H9 (cell line): ENCODE measurements around the gene CXorf66. TPM values are rescaled to one million over a fixed set of nuclear protein-coding genes. Genes with fewer than 3 reads are reported as not detected.

ENCODE experiments used
- DNase-seq: peaks from one replicate; pipeline ENCODE4 v3.0.0-alpha.2; 2017
- H2AFZ ChIP-seq: one replicate; pipeline ENCODE4 v1.6.1; 2013; ENCODE audit warnings: mild to moderate bottlenecking, low read length, control low read depth, moderate library complexity
- H2AK5ac ChIP-seq: 2 replicates; pipeline ENCODE4 v1.6.1; 2013; ENCODE audit warnings: low read length, control low read depth, mixed read lengths; ENCODE audit not compliant: insufficient read length
- H2BK120ac ChIP-seq: one replicate; pipeline ENCODE4 v1.6.1; 2013; ENCODE audit warnings: low read depth, mild to moderate bottlenecking, low read length, control low read depth, inconsistent platforms; ENCODE audit not compliant: poor library complexity, severe bottlenecking
- H2BK12ac ChIP-seq: 2 replicates; pipeline ENCODE4 v1.6.1; 2013; ENCODE audit warnings: low read length, control low read depth, mixed read lengths, low read depth; ENCODE audit not compliant: insufficient read length
- H2BK15ac ChIP-seq: 2 replicates; pipeline ENCODE4 v1.6.1; 2013; ENCODE audit warnings: low read depth, low read length, control low read depth
- H2BK20ac ChIP-seq: one replicate; pipeline ENCODE4 v1.6.1; 2013; ENCODE audit warnings: low read depth, mild to moderate bottlenecking, low read length, control low read depth, inconsistent platforms; ENCODE audit not compliant: poor library complexity, severe bottlenecking
- H2BK5ac ChIP-seq: 2 replicates; pipeline ENCODE4 v1.6.1; 2013; ENCODE audit warnings: low read length, control low read depth, mixed read lengths; ENCODE audit not compliant: insufficient read length
- H3K14ac ChIP-seq: 2 replicates; pipeline ENCODE4 v1.6.1; 2013; ENCODE audit warnings: low read length, control low read depth; ENCODE audit not compliant: insufficient read depth
- H3K18ac ChIP-seq: 2 replicates; pipeline ENCODE4 v1.6.1; 2013; ENCODE audit warnings: low read depth, mild to moderate bottlenecking, mixed read lengths, low read length, control low read depth; ENCODE audit not compliant: insufficient read length
- H3K23ac ChIP-seq: 2 replicates; pipeline ENCODE4 v1.6.1; 2013; ENCODE audit warnings: low read length, control low read depth, mixed read lengths, low read depth; ENCODE audit not compliant: insufficient read length
- H3K23me2 ChIP-seq: 2 replicates; pipeline ENCODE4 v1.6.1; 2013; ENCODE audit warnings: low read depth, mild to moderate bottlenecking, mixed read lengths, low read length, control low read depth; ENCODE audit not compliant: insufficient read length, poor library complexity, severe bottlenecking
- H3K27ac ChIP-seq: 2 replicates; pipeline ENCODE4 v1.5.1; 2013; ENCODE audit warnings: low read length, control low read depth, mixed read lengths, low read depth; ENCODE audit not compliant: insufficient read length
- H3K27me3 ChIP-seq: 2 replicates; pipeline ENCODE4 v1.6.1; 2013; ENCODE audit warnings: low read length, control low read depth, inconsistent platforms; ENCODE audit not compliant: insufficient read depth
- H3K4ac ChIP-seq: 2 replicates; pipeline ENCODE4 v1.6.1; 2013; ENCODE audit warnings: low read depth, mild to moderate bottlenecking, control low read depth, inconsistent platforms, low read length, moderate library complexity
- H3K4me1 ChIP-seq: 2 replicates; pipeline ENCODE4 v1.6.1; 2013; ENCODE audit warnings: low read length, control low read depth, inconsistent platforms; ENCODE audit not compliant: insufficient read depth
- H3K4me2 ChIP-seq: 2 replicates; pipeline ENCODE4 v1.6.1; 2013; ENCODE audit warnings: low read length, control low read depth, mixed read lengths; ENCODE audit not compliant: insufficient read length, insufficient read depth
- H3K56ac ChIP-seq: 2 replicates; pipeline ENCODE4 v1.6.1; 2013; ENCODE audit warnings: low read depth, mild to moderate bottlenecking, mixed read lengths, low read length, control low read depth; ENCODE audit not compliant: insufficient read length
- H3K79me1 ChIP-seq: 2 replicates; pipeline ENCODE4 v1.6.1; 2013; ENCODE audit warnings: low read depth, mild to moderate bottlenecking, moderate library complexity, low read length, control low read depth, inconsistent platforms; ENCODE audit not compliant: insufficient read depth, poor library complexity, severe bottlenecking
- H3K79me2 ChIP-seq: 2 replicates; pipeline ENCODE4 v1.6.1; 2013; ENCODE audit warnings: low read length, control low read depth, inconsistent platforms; ENCODE audit not compliant: insufficient read depth
- H3K9ac ChIP-seq: 2 replicates; pipeline ENCODE4 v1.6.1; 2013; ENCODE audit warnings: low read length, control low read depth, mixed read lengths; ENCODE audit not compliant: insufficient read length; ENCODE audit errors: extremely low read depth
- H3K9me3 ChIP-seq: one replicate; pipeline ENCODE4 v1.6.1; 2013; ENCODE audit warnings: low read depth, low read length, inconsistent platforms; ENCODE audit not compliant: control insufficient read depth
- H3T11ph ChIP-seq: one replicate; pipeline ENCODE4 v1.6.1; 2013; ENCODE audit warnings: mild to moderate bottlenecking, low read length, control low read depth, inconsistent platforms
- H4K20me1 ChIP-seq: one replicate; pipeline ENCODE4 v1.6.1; 2013; ENCODE audit not compliant: control insufficient read depth, insufficient read length, insufficient read depth
- H4K5ac ChIP-seq: 2 replicates; pipeline ENCODE4 v1.6.1; 2013; ENCODE audit warnings: low read depth, mild to moderate bottlenecking, mixed read lengths, low read length, control low read depth; ENCODE audit not compliant: insufficient read length
- H4K8ac ChIP-seq: replicated peaks from 2 replicates; pipeline ENCODE4 v1.6.1; 2013; ENCODE audit warnings: low read length, control low read depth, mixed read lengths, low read depth; ENCODE audit not compliant: insufficient read length
- H4K91ac ChIP-seq: 2 replicates; pipeline ENCODE4 v1.6.1; 2013; ENCODE audit warnings: low read depth, mild to moderate bottlenecking, moderate library complexity, mixed read lengths, low read length, control low read depth; ENCODE audit not compliant: insufficient read length
- H3K27ac Mint-ChIP-seq, 3 experiments: 2 replicates in 2 of 3; 3 replicates in 1 of 3; pipeline ENCODE4 v1.8.0; 2020 to 2021; ENCODE audit warnings: mixed read lengths in 3 of 3, mild to moderate bottlenecking in 1 of 3, moderate library complexity in 1 of 3
- H3K27me3 Mint-ChIP-seq: 2 replicates; pipeline ENCODE4 v1.8.0; 2021; ENCODE audit warnings: low read depth, mild to moderate bottlenecking, moderate library complexity, mixed read lengths
- H3K36me3 Mint-ChIP-seq, 3 experiments: 2 replicates in 2 of 3; 3 replicates in 1 of 3; pipeline ENCODE4 v1.8.0; 2020 to 2021; ENCODE audit warnings: low read depth in 3 of 3, mixed read lengths in 3 of 3; ENCODE audit not compliant: insufficient read depth in 1 of 3
- H3K4me1 Mint-ChIP-seq, 2 experiments: 2 replicates each; pipeline ENCODE4 v1.8.0; 2020; ENCODE audit warnings: mixed read lengths in 2 of 2
- H3K4me3 Mint-ChIP-seq, 2 experiments: 2 replicates in 1 of 2; 3 replicates in 1 of 2; pipeline ENCODE4 v1.8.0; 2020 to 2021; ENCODE audit warnings: mild to moderate bottlenecking in 2 of 2, mixed read lengths in 2 of 2, moderate library complexity in 1 of 2
- H3K9me3 Mint-ChIP-seq, 2 experiments: 2 replicates in 1 of 2; 3 replicates in 1 of 2; pipeline ENCODE4 v1.8.0; 2020; ENCODE audit warnings: mild to moderate bottlenecking in 2 of 2, mixed read lengths in 2 of 2, moderate library complexity in 1 of 2
- WGBS: extraction: QIAGEN DNeasy Blood & Tissue Kit; methylation state at CpG from one replicate; pipeline ENCODE4 v1.1.7; 2013; ENCODE audit warnings: missing lambda C conversion rate, low lambda C conversion rate, mixed read lengths; ENCODE audit not compliant: insufficient read length; ENCODE audit errors: extremely low coverage; 5-methylcytosine and 5-hydroxymethylcytosine counted together
- total RNA-seq: library from RNA; stranded (reverse); gene quantifications from 2 replicates; pipeline ENCODE4 v1.2.1, GENCODE V29; 2021
- TF ChIP-seq, protein P1 (sequence below): fragments of 200-600 bp; sonication (generic); conservative IDR thresholded peaks from 3 replicates; pipeline ENCODE4 v1.8.0; 2021; ENCODE audit warnings: antibody characterized with exemption, mild to moderate bottlenecking

CXorf66 gene
- total RNA-seq, 1 experiment from 2014 or later: not detected

DNA sequence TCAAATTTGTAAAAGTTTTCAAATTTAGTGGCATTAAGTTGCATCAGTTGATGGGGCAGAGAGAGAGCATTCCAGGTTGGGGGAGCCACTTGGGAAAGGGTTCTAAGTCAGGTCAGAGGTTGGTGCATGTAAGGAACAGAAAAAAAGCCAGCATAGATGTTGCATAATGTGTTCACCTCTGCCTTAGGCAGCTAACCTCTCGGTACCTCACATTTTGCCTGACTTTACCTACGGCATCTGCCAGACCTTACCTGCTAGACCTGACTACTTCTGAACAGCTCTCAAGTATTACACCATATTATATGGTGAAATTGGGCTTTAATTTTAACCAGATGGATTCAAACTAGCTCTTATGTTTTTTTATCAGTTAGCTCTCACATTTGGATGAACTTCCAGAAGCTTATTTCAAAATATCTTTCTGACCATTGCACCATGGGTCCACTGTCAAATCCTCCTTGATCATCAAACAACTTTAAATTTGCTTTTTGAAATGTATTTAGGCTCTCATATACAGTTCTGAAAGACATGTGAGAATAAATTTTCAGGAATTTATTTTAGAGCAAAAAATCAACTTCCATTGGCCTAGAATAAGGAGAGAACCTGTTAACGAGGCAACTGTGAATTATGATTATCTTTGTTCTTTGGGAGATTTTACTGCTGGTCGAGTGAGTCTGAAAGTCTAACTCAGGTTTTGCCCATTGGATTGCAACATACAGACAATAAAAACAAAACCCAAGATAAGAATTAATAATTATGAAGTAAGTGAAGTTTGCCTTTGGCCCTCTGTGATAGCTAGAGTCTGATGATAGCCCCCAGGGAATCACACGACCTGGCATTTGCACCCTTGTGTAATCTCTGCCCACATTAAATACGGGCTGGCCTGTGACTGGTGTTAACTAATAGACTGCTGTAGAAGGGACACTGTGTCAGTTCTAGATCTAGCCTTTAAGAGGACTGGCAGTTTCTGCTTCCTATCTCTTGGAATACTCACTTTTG is 7.6 kb upstream of the CXorf66 start:
- Histone ChIP-seq H3K23ac (no peak overlapping the region), H2BK12ac (no peak overlapping the region), H2AK5ac (no peak overlapping the region), H2BK5ac (no peak overlapping the region), H3T11ph (no peak overlapping the region), H3K79me2 (no peaks in the 10 kb centered on the region), H3K23me2 (no peaks in the 10 kb centered on the region), H3K14ac (no peak overlapping the region), H2BK120ac (no peak overlapping the region), H4K91ac (no peak overlapping the region), H3K9me3 (no peaks in the 10 kb centered on the region), H3K79me1 (no peaks in the 10 kb centered on the region), H2BK20ac (no peak overlapping the region), H3K4me1 (no peaks in the 10 kb centered on the region; the same call in 1 of the 2 replicates), H3K9ac (no peak overlapping the region), H2BK15ac (no peak overlapping the region), H4K5ac (no peak overlapping the region), H3K27ac (no peak overlapping the region), H3K27me3 (no peaks in the 10 kb centered on the region), H3K56ac (no peak overlapping the region), H3K18ac (no peak overlapping the region), H3K4me2 (no peak overlapping the region), H4K20me1 (no peaks in the 10 kb centered on the region), H4K8ac (no peak overlapping the region), H2AFZ (no peak overlapping the region), H3K4ac (no peak overlapping the region)
- Mint-ChIP-seq H3K9me3 (peaks cover 6 to 45% of the 10 kb centered on the region in 2 experiments; a peak in 4 of 5 replicates), H3K36me3 (no peaks in the 10 kb centered on the region; a peak in 1 of 7 replicates), H3K27me3 (peaks cover 8% of the 10 kb centered on the region; the same call in 1 of the 2 replicates), H3K4me3 (no peak overlapping the region), H3K4me1 (peaks cover 3 to 8% of the 10 kb centered on the region in 2 experiments; a peak in 2 of 4 replicates), H3K27ac (no peak overlapping the region)
- WGBS: no CpG with 5 or more reads among the region's 6 CpGs
- DNase-seq: no peak
- TF ChIP-seq, protein P1, sequence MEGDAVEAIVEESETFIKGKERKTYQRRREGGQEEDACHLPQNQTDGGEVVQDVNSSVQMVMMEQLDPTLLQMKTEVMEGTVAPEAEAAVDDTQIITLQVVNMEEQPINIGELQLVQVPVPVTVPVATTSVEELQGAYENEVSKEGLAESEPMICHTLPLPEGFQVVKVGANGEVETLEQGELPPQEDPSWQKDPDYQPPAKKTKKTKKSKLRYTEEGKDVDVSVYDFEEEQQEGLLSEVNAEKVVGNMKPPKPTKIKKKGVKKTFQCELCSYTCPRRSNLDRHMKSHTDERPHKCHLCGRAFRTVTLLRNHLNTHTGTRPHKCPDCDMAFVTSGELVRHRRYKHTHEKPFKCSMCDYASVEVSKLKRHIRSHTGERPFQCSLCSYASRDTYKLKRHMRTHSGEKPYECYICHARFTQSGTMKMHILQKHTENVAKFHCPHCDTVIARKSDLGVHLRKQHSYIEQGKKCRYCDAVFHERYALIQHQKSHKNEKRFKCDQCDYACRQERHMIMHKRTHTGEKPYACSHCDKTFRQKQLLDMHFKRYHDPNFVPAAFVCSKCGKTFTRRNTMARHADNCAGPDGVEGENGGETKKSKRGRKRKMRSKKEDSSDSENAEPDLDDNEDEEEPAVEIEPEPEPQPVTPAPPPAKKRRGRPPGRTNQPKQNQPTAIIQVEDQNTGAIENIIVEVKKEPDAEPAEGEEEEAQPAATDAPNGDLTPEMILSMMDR: no peak
